Erythroblast (primary cell): ENCODE results near the gene ZNF277.

ENCODE experiments used
- DNase-seq, 2 experiments: peaks; one replicate each; lab custom pipeline; 2025; lab: John Stamatoyannopoulos, UW
- GATA1 ChIP-seq: IDR thresholded peaks from 2 replicates; pipeline ENCODE4 v1.6.1; 2011; ENCODE audit warnings: low read depth, mild to moderate bottlenecking, control low read depth, low read length, moderate library complexity
- POLR2A ChIP-seq: IDR thresholded peaks from 2 replicates; pipeline ENCODE4 v1.6.1; 2011; ENCODE audit warnings: mild to moderate bottlenecking, low read length

The ZNF277 gene

DNA sequence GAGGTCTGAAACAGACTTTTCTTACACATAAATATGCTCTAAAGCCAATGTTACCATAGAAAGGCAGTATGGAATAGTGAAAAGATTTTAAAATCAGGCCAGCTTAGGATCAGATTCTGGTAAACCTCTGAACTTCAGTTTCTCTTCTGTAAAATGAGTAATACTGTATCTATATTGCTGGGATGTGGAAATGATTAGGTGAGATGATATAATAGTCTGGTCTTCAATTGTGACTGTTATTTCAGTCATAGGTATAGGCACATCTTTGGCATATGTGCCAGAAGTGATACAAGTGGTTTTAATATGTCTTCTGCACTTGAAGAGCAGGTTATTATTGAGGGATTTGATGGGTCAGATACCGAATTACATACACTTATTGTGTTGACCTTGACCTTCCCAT is 7.2 kb downstream of the ZNF277 start:
- no peak for TF ChIP-seq GATA1
- TF ChIP-seq POLR2A: no peak
- no peak for DNase-seq

- TF ChIP-seq GATA1: no peak
- TF ChIP-seq POLR2A: no peak
- DNase-seq: no peak
These were observed 7.8 kb downstream of the ZNF277 start for GRCh38 chr7:112214268-112214667.

- TF ChIP-seq GATA1: no peak
- no peak for TF ChIP-seq POLR2A
- no peak for DNase-seq
These were observed 8.4 kb downstream of the ZNF277 start for GRCh38 chr7:112214883-112215282.

DNA sequence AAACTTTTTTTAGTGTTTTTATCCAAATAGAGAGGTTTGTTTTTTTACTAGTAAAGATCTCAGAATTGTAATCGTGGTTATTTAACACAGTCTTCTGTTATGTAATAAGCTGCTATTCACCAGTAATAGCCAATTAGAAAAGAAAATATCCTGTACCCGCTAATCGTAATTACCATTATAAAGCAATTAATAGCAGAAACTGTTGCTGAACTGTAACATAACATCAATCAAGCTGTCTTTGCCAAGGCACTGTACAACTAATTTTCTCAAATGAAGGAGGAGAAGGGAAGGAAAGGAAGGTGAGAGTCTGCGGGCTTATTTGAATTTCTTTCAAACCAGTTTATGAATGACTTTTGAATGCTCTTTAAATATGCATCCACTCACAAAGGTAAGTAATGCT is 9.3 kb downstream of the ZNF277 start:
- DNase-seq: no peak
- TF ChIP-seq GATA1 (no peak), POLR2A (no peak)

- no peak for DNase-seq
- TF ChIP-seq POLR2A (no peak), GATA1 (no peak)
These were observed 14.5 kb downstream of the ZNF277 start for GRCh38 chr7:112220877-112221434.

DNA sequence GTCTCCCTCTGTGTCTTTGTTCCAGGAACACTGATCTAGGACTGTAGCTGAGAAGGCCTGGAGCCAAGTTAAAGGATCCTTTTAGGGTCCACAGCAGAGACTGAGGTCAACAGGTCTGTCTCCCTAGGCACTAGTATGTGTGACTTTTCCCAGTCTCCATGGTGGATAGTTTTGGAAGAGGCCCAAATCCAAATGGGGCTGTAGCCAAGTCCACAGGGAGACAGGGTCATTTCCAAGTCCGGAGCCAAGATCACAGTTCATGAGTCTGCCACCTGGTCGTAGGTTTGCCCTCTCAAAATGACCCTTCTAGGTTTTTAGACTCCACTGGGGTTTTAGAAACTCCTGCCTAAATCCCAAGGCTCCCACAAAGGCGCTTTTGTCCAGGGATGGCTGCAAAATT is 16.8 kb downstream of the ZNF277 start:
- DNase-seq: no peak
- TF ChIP-seq POLR2A (no peak), GATA1 (no peak)

DNA sequence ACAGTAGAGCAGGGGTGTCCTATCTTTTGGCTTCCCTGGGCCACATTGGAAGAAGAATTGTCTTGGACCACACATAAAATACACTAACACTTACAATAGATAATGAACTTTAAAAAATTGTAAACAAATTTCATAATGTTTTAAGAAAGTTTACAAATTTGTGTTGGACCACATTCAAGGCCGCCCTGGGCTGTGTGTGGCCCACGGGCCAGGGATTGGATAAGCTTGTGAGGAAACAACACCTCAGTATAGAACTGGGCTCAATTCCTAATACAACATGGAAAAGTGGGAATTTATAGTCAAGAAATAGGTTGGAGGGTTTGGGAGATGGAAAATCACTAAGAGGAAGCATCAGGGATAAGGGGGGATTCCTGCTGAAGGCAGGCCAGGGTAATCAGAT is 17.7 kb downstream of the ZNF277 start:
- no peak for DNase-seq
- TF ChIP-seq GATA1 (no peak), POLR2A (no peak)

DNA sequence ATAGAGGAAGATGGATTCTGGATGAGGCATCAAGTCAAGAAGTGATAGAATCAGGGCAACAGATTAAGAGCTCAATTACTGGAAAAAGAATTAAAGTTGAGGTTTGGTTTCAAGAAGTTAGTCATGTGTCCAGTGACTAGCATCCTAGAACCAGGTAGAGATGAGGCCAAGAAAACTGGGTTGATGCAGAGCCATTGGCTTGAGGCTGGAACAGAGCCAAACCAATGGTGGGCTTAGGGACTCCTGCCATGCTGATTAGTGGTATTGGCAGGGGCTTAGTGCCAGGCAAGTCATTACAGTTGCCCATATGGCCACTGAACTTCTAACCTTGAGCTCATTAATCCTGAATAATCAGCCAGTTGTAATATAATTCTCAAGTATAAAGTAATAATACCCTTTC is 18.5 kb downstream of the ZNF277 start:
- TF ChIP-seq POLR2A (no peak), GATA1 (no peak)

GRCh38 chr7:112226701-112227276 is 20.3 kb downstream of the ZNF277 start:
- no peak for DNase-seq
- TF ChIP-seq POLR2A: no peak
- no peak for TF ChIP-seq GATA1

More for the DNA sequence above, 18.5 kb downstream of the ZNF277 start:
- DNase-seq: no peak

- no peak for DNase-seq
- TF ChIP-seq POLR2A (no peak), GATA1 (no peak)
These were observed 22.1 kb downstream of the ZNF277 start for GRCh38 chr7:112228632-112229031.

- DNase-seq: no peak
- TF ChIP-seq GATA1 (no peak), POLR2A (no peak)
These were observed 25.9 kb downstream of the ZNF277 start for GRCh38 chr7:112232212-112232978.

- no peak for TF ChIP-seq POLR2A
- no peak for TF ChIP-seq GATA1
- no peak for DNase-seq
These were observed 26.7 kb downstream of the ZNF277 start for GRCh38 chr7:112233048-112233697.

DNA sequence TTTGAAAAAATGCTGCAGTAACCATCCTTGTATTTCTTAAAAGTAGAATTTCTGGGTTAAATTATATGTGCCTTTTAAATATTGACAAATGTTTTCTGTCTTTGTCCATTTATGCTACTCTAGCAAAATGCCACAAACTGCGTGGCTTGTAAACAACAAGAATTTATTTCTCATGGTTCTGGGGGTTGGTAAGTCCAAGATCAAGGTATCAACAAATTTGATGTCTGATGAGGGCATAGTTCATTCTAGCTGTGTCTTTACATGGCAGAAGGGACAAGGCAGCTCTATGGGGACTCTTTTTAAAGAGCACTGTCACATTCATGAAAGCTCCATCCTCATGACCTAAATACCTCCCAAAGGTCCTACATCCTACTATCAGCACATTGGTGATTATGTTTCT is 27.7 kb downstream of the ZNF277 start:
- no peak for TF ChIP-seq POLR2A
- no peak for TF ChIP-seq GATA1
- DNase-seq: no peak

DNA sequence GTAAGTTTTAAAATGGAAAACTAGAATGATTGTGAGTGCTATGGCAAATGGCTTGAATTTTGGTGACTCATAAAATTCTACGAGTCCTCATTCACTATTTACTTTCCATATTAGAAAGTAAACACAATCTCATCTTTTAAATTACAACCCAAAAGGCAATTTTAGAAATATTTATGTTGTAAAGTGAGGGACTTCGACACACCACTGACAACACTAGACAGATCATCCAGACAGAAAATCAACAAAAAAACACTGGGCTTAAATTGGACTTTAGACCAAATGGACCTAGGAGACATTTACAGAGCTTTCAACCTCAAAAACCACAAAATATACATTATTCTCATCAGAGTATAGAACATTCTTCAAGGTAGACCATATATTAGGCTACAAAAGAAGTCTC is 30.1 kb downstream of the ZNF277 start:
- DNase-seq: no peak
- TF ChIP-seq POLR2A: no peak
- no peak for TF ChIP-seq GATA1

GRCh38 chr7:112238330-112238729 is 31.8 kb downstream of the ZNF277 start:
- no peak for DNase-seq
- TF ChIP-seq POLR2A (no peak), GATA1 (no peak)
